ENCODE data around the gene PALM3.

- TF ChIP-seq REST (IDR thresholded peaks at IDR 0.05; ENCODE audit: insufficient read depth in 1 of 2, low read depth in 2 of 2, low read length in 2 of 2) (no peak), TAF1 (IDR thresholded peaks at IDR 0.05; ENCODE audit: borderline replicate concordance, insufficient read depth, low read length) (no peak), POLR2AphosphoS5 (IDR thresholded peaks at IDR 0.05; ENCODE audit: low read depth, low read length) (no peak), FOXP2 (optimal IDR thresholded peaks at IDR 0.05; ENCODE audit: borderline replicate concordance, extremely low read depth, extremely low read length, insufficient read depth) (no peak)
Measured at GRCh38 chr19:14102756-14103155, 40.9 kb upstream of the PALM3 start.

All from PFSK-1 (cell line).